IMR-90 (cell line): ENCODE data around the gene PAXX. TPM values are rescaled to one million over a fixed set of nuclear protein-coding genes. Genes with fewer than 3 reads are reported as not detected.

ENCODE experiments used
- ATAC-seq: fragments of 200-7000 bp; cut with Tn5 transposase; 2 replicates; pipeline ENCODE4 v1.9.1; 2020; ENCODE audit warnings: low read depth, mild to moderate bottlenecking, moderate library complexity
- BruUV-seq: library from RNA; stranded (reverse); fragments of 400-500 nt; replicated peaks from 2 replicates; lab custom pipeline; 2021; lab: Mats Ljungman, UMichigan
- CTCF ChIA-PET: fragments of 300-600 bp; formaldehyde crosslinking; extraction: SDS; loops from one replicate; lab custom pipeline; 2021; ENCODE audit warnings: antibody characterized with exemption; lab: Yijun Ruan, JAX
- POLR2A ChIA-PET: fragments of 300-600 bp; sonication (Branson Sonifier 250); formaldehyde crosslinking; loops from one replicate; lab custom pipeline; 2022; ENCODE audit warnings: antibody characterized with exemption; ENCODE audit not compliant: unreplicated experiment; lab: Charles Lee
- DNase-seq: peaks from one replicate; pipeline ENCODE4 v3.0.0; 2013
- H2AFZ ChIP-seq: replicated peaks from 2 replicates; pipeline ENCODE3; 2013; ENCODE audit warnings: low read length, mild to moderate bottlenecking; ENCODE audit not compliant: poor library complexity
- H2AK5ac ChIP-seq: 2 replicates; pipeline ENCODE4 v1.6.1; 2013; ENCODE audit warnings: low read depth, low read length, inconsistent platforms
- H2AK9ac ChIP-seq: replicated peaks from 2 replicates; pipeline ENCODE3; 2013; ENCODE audit warnings: mild to moderate bottlenecking, low read depth, low read length, moderate library complexity; ENCODE audit not compliant: poor library complexity
- H2BK120ac ChIP-seq: 2 replicates; pipeline ENCODE4 v1.6.1; 2013; ENCODE audit warnings: low read depth, low read length, inconsistent platforms
- H2BK15ac ChIP-seq: 3 replicates; pipeline ENCODE4 v1.6.1; 2013; ENCODE audit warnings: low read depth, low read length, inconsistent platforms
- H2BK20ac ChIP-seq: 2 replicates; pipeline ENCODE4 v1.6.1; 2013; ENCODE audit warnings: low read depth, mild to moderate bottlenecking, inconsistent platforms, low read length, moderate library complexity
- H2BK5ac ChIP-seq: 2 replicates; pipeline ENCODE4 v1.6.1; 2013; ENCODE audit warnings: mild to moderate bottlenecking, low read depth, low read length, inconsistent platforms; ENCODE audit not compliant: poor library complexity, severe bottlenecking
- H3K14ac ChIP-seq: replicated peaks from 2 replicates; pipeline ENCODE4 v1.6.1; 2013; ENCODE audit warnings: low read depth, low read length, inconsistent platforms
- H3K18ac ChIP-seq: 2 replicates; pipeline ENCODE4 v1.6.1; 2013; ENCODE audit warnings: low read depth, low read length, control low read depth
- H3K23ac ChIP-seq: 2 replicates; pipeline ENCODE4 v1.6.1; 2013; ENCODE audit warnings: low read depth, low read length, inconsistent platforms
- H3K27ac ChIP-seq: 2 replicates; pipeline ENCODE4 v1.5.1; 2013; ENCODE audit warnings: mild to moderate bottlenecking, control low read depth, low read length; ENCODE audit not compliant: insufficient read depth
- H3K27me3 ChIP-seq: 2 replicates; pipeline ENCODE4 v1.6.1; 2013; ENCODE audit warnings: low read length; ENCODE audit not compliant: control insufficient read depth, insufficient read depth
- H3K36me3 ChIP-seq: 2 replicates; pipeline ENCODE4 v1.6.1; 2013; ENCODE audit warnings: low read length, mixed read lengths; ENCODE audit not compliant: control insufficient read depth, insufficient read depth
- H3K4ac ChIP-seq: 2 replicates; pipeline ENCODE4 v1.6.1; 2013; ENCODE audit warnings: low read depth, low read length, inconsistent platforms
- H3K4me1 ChIP-seq: 2 replicates; pipeline ENCODE4 v1.6.1; 2013; ENCODE audit warnings: low read length, mixed read lengths; ENCODE audit not compliant: control insufficient read depth, insufficient read depth
- H3K4me2 ChIP-seq: 2 replicates; pipeline ENCODE4 v1.6.1; 2013; ENCODE audit warnings: low read depth, mild to moderate bottlenecking, control low read depth, low read length, moderate library complexity
- H3K4me3 ChIP-seq: 2 replicates; pipeline ENCODE4 v1.5.1; 2013; ENCODE audit warnings: low read depth, mild to moderate bottlenecking, control low read depth, low read length, moderate library complexity; ENCODE audit not compliant: insufficient read depth
- H3K56ac ChIP-seq: 2 replicates; pipeline ENCODE4 v1.6.1; 2013; ENCODE audit warnings: low read length, inconsistent platforms; ENCODE audit not compliant: insufficient read depth; ENCODE audit errors: extremely low read depth
- H3K79me1 ChIP-seq, 2 experiments: 2 replicates each; pipeline ENCODE4 v1.6.1; 2013; ENCODE audit warnings: low read length in 2 of 2, inconsistent platforms in 1 of 2, low read depth in 1 of 2
- H3K9ac ChIP-seq: 2 replicates; pipeline ENCODE4 v1.6.1; 2013; ENCODE audit warnings: low read depth, low read length, control low read depth
- H3K9me1 ChIP-seq: 2 replicates; pipeline ENCODE4 v1.6.1; 2013; ENCODE audit warnings: low read length, inconsistent platforms; ENCODE audit not compliant: insufficient read depth
- H3K9me3 ChIP-seq: 2 replicates; pipeline ENCODE4 v1.6.1; 2013; ENCODE audit warnings: low read length; ENCODE audit not compliant: control insufficient read depth, insufficient read depth
- H4K20me1 ChIP-seq: 2 replicates; pipeline ENCODE4 v1.6.1; 2013; ENCODE audit warnings: low read length, inconsistent platforms; ENCODE audit not compliant: insufficient read depth
- H4K5ac ChIP-seq: 2 replicates; pipeline ENCODE4 v1.6.1; 2013; ENCODE audit warnings: mild to moderate bottlenecking, low read depth, low read length, control low read depth
- H4K8ac ChIP-seq, 2 experiments: 2 replicates each; pipeline ENCODE4 v1.6.1; 2013; ENCODE audit warnings: low read depth in 2 of 2, low read length in 2 of 2, control low read depth in 1 of 2, inconsistent platforms in 1 of 2
- H4K91ac ChIP-seq: 2 replicates; pipeline ENCODE4 v1.6.1; 2013; ENCODE audit warnings: low read depth, low read length, inconsistent platforms; ENCODE audit not compliant: insufficient read depth
- BHLHE40 ChIP-seq: fragments of 150-350 bp; IDR thresholded peaks from 2 replicates; pipeline ENCODE4 v1.6.1; 2016; ENCODE audit warnings: mild to moderate bottlenecking, low read depth, low read length
- CTCF ChIP-seq: conservative IDR thresholded peaks from 2 replicates; pipeline ENCODE4 v1.5.1; 2012; ENCODE audit warnings: mild to moderate bottlenecking, low read depth, low read length, improper control_type of control experiment
- ELK1 ChIP-seq: fragments of 150-350 bp; IDR thresholded peaks from 2 replicates; pipeline ENCODE4 v1.6.1; 2016; ENCODE audit warnings: low read depth, mild to moderate bottlenecking, low read length, moderate library complexity, borderline replicate concordance
- FOS ChIP-seq: fragments of 150-350 bp; IDR thresholded peaks from 2 replicates; pipeline ENCODE4 v1.6.1; 2016; ENCODE audit warnings: low read depth, low read length
- MAFK ChIP-seq: IDR thresholded peaks from 2 replicates; pipeline ENCODE4 v1.6.1; 2012; ENCODE audit warnings: low read depth, low read length, improper control_type of control experiment
- MAZ ChIP-seq: IDR thresholded peaks from 2 replicates; pipeline ENCODE4 v1.6.1; 2012; ENCODE audit warnings: low read depth, mild to moderate bottlenecking, low read length, improper control_type of control experiment, moderate library complexity, borderline replicate concordance
- POLR2A ChIP-seq: IDR thresholded peaks from 2 replicates; pipeline ENCODE4 v1.6.1; 2012; ENCODE audit warnings: mild to moderate bottlenecking, low read depth, low read length
- RFX5 ChIP-seq: IDR thresholded peaks from 2 replicates; pipeline ENCODE4 v1.8.0; 2012; ENCODE audit warnings: low read depth, mild to moderate bottlenecking, low read length, moderate library complexity
- USF2 ChIP-seq: fragments of 150-350 bp; IDR thresholded peaks from 2 replicates; pipeline ENCODE4 v1.6.1; 2017; ENCODE audit warnings: mild to moderate bottlenecking, antibody characterized with exemption, low read length, low read depth
- WGBS, 2 experiments: methylation state at CpG; one replicate each; pipeline versions ENCODE4 v1.1.5 to v1.1.7; 2013; ENCODE audit warnings: missing lambda C conversion rate in 2 of 2; ENCODE audit not compliant: insufficient read length in 1 of 2; ENCODE audit errors: extremely low coverage in 2 of 2; 5-methylcytosine and 5-hydroxymethylcytosine counted together
- dilution Hi-C: fragments of 300-500 bp; cut with HindIII; formaldehyde crosslinking; loops from one replicate; pipeline ENCODE4 v1.14.3; 2018; ENCODE audit warnings: low sequenced_read_pairs; ENCODE audit not compliant: unreplicated experiment
- in situ Hi-C: fragments of 300-500 bp; cut with MboI; formaldehyde crosslinking; loops from 3 replicates; pipeline ENCODE4 v1.14.3; 2019; ENCODE audit warnings: low sequenced_read_pairs, inconsistent platforms, mixed read lengths
- intact Hi-C: fragments of 100-400 bp; cut with micrococcal nuclease; formaldehyde crosslinking; loops from 2 replicates; pipeline ENCODE4 v1.10.0; 2022
- polyA plus RNA-seq, 3 experiments: library from polyadenylated mRNA; depleted of rRNA; stranded (reverse); fragments of >200 nt; gene quantifications; 2 replicates each; pipeline ENCODE4 v1.2.3, GENCODE V29; 2012; ENCODE audit warnings: low replicate concordance in 1 of 3
- total RNA-seq: library from RNA; depleted of rRNA; stranded (reverse); fragments of >200 nt; gene quantifications from 2 replicates; pipeline ENCODE4 v1.2.3, GENCODE V29; 2012

Gene PAXX
- total and polyA plus RNA-seq, 2 of the 4 experiments (the other 2 are of a cell fraction): 5.7 to 24.6 TPM

- TF ChIP-seq USF2 (no peak), ELK1 (no peak), POLR2A (no peak), BHLHE40 (no peak)
Observed at GRCh38 chr9:136983167-136983566, 9.1 kb upstream of the PAXX start (continued).

- no peak overlapping the region for H4K5ac ChIP-seq
- H3K36me3 ChIP-seq: no peaks in the 10 kb centered on the region
- ChIA-PET CTCF (no interaction called here), POLR2A (no interaction called here)
- no peak overlapping the region for H3K9ac ChIP-seq
- TF ChIP-seq RFX5 (no peak), BHLHE40 (no peak), ELK1 (no peak), FOS (no peak), MAFK (no peak), CTCF (no peak), MAZ (no peak)
- H3K9me3 ChIP-seq: no peaks in the 10 kb centered on the region
- no peak overlapping the region for H3K56ac ChIP-seq
- H4K8ac ChIP-seq: no peak overlapping the region
- BruUV-seq: no TSS peak
- H3K4me2 ChIP-seq: no peak overlapping the region
- no peak overlapping the region for H2BK15ac ChIP-seq
- no peak overlapping the region for H3K14ac ChIP-seq
- no peak overlapping the region for H2AK5ac ChIP-seq
- H3K4ac ChIP-seq: no peak overlapping the region
- 92% methylated on average over 5 of the region's 11 CpGs; no CpG with 5 or more reads in 1 of the 2 experiments for WGBS, 2 experiments
- H2BK20ac ChIP-seq: no peak overlapping the region
- no peak overlapping the region for H2AK9ac ChIP-seq
- in situ Hi-C loops: no loop called here
- no peak overlapping the region for H3K23ac ChIP-seq
- dilution Hi-C loops: no loop called here
- no peaks in the 10 kb centered on the region for H3K4me1 ChIP-seq
- no peaks in the 10 kb centered on the region for H4K20me1 ChIP-seq
- H3K27me3 ChIP-seq: peaks cover 46% of the 10 kb centered on the region
- H3K79me1 ChIP-seq: no peaks in the 10 kb centered on the region
- H3K27ac ChIP-seq: no peak overlapping the region
- DNase-seq (no peak), ATAC-seq (no peak)
- no peaks in the 10 kb centered on the region for H3K9me1 ChIP-seq
- H2BK120ac ChIP-seq: no peak overlapping the region
- no peak overlapping the region for H3K4me3 ChIP-seq
- H2BK5ac ChIP-seq: no peak overlapping the region
- no peak overlapping the region for H4K91ac ChIP-seq
- H3K18ac ChIP-seq: no peak overlapping the region
- no peak overlapping the region for H2AFZ ChIP-seq
- intact Hi-C loops: no loop called here
Observed at GRCh38 chr9:136983656-136984314, 8.4 kb upstream of the PAXX start.
